Heart left ventricle (tissue), 13 donors: Measurements from ENCODE around the gene VRK1.

Source experiments
- CTCF ChIP-seq, 12 donors: fragments of 200-600 bp; sonication (generic) in 4 of 12; IDR thresholded peaks; one replicate each; pipeline versions ENCODE4 v1.5.0 to v1.8.0; 2018 to 2022; ENCODE audit warnings: antibody characterized with exemption in 12 of 12, mild to moderate bottlenecking in 5 of 12
- POLR2A ChIP-seq, 2 donors: fragments of 450-650 bp; IDR thresholded peaks; one replicate each; pipeline ENCODE4 v1.6.1; 2017; ENCODE audit warnings: antibody characterized with exemption in 2 of 2, mild to moderate bottlenecking in 2 of 2, moderate library complexity in 2 of 2
- donor health status: ischemic (EF 13 %, LVEDD 7.1; RV severe dilation, severe dysfunction).
- donor health status: DM: no; HTN: yes; CAD: no.
- donor health status: DM: no; HTN: no; CAD: no.
- donor health status: ischemic (EF 25% LVEDD 6.9; RV normal size, moderate dysfunction).
- donor health status: ischemic (EF 25% LVEDD 5.7; RV mildly dilated, moderate dysfunction).
- donor health status: ischemic (EF 35%, LVEDD 5.7; RV mildly dilated, moderate dysfunction).
- donor health status: nonischemic (EF 11% LVEDD 7.7; RV severe dilation, severe dysfunction).
- donor health status: DM: yes; HTN: yes; CAD: no.
- donor health status: PGD.
- donor health status: ischemic (EF 29% LVEDD 5.4; RV normal size, mild dysfunction).
- donor health status: nonischemic (EF 23%, LVEDD 6.1; RV moderate dilation, normal function).

GRCh38 chr14:96802963-96803362 lies 5.8 kb downstream of the VRK1 start:
- TF ChIP-seq CTCF (IDR thresholded peaks at IDR 0.05): no peak
- TF ChIP-seq POLR2A (IDR thresholded peaks at IDR 0.05): no peak
